A549 (cell line): ENCODE data around the gene WBP2.

Experiments used
- CHD2 ChIP-seq: fragments of 150-350 bp; IDR thresholded peaks from 2 replicates; pipeline ENCODE4 v1.6.1; 2014; ENCODE audit warnings: low read length; ENCODE audit not compliant: partially characterized antibody
- EHF ChIP-seq: fragments of 250-450 bp; sonication (Bioruptor Pico); IDR thresholded peaks from 2 replicates; pipeline ENCODE4 v1.5.0; 2020; ENCODE audit warnings: mild to moderate bottlenecking
- EP300 ChIP-seq, 2 experiments: fragments of >200 bp; sonication (Bioruptor Twin); formaldehyde crosslinking; IDR thresholded peaks; 2 replicates in 1 of 2; 3 replicates in 1 of 2; pipeline ENCODE4 v1.6.1; 2016 to 2017
- ESRRA ChIP-seq: fragments of 150-350 bp; IDR thresholded peaks from 2 replicates; pipeline ENCODE4 v1.6.1; 2014; ENCODE audit warnings: mild to moderate bottlenecking, low read length, borderline replicate concordance
- FOSB ChIP-seq: fragments of 250-450 bp; sonication (Bioruptor Pico); IDR thresholded peaks from 2 replicates; pipeline ENCODE4 v1.5.0; 2020; ENCODE audit warnings: mild to moderate bottlenecking, moderate library complexity
- HOXA7 ChIP-seq: fragments of 250-450 bp; sonication (Bioruptor Pico); IDR thresholded peaks from 2 replicates; pipeline ENCODE4 v1.5.0; 2020; ENCODE audit warnings: mild to moderate bottlenecking, moderate library complexity
- MAZ ChIP-seq: fragments of 150-350 bp; IDR thresholded peaks from 2 replicates; pipeline ENCODE4 v1.6.1; 2014; ENCODE audit warnings: antibody characterized with exemption, low read depth, low read length, borderline replicate concordance
- POLR2A ChIP-seq: IDR thresholded peaks from 2 replicates; pipeline ENCODE4 v1.6.1; 2012; ENCODE audit warnings: mild to moderate bottlenecking, low read length
- POLR2AphosphoS2 ChIP-seq: conservative IDR thresholded peaks from 2 replicates; pipeline ENCODE4 v1.6.1; 2012; ENCODE audit warnings: low read length, improper control_type of control experiment, inconsistent platforms
- RAD21 ChIP-seq, 2 experiments: fragments of >200 bp in 1 of 2; sonication (Bioruptor Twin) in 1 of 2; formaldehyde crosslinking in 1 of 2; IDR thresholded peaks in 1 of 2; conservative IDR thresholded peaks in 1 of 2; 2 replicates in 1 of 2; 3 replicates in 1 of 2; pipeline ENCODE4 v1.6.1; 2012 to 2018; ENCODE audit warnings: inconsistent platforms in 1 of 2
- ZFP36 ChIP-seq: fragments of 450-650 bp; IDR thresholded peaks from 2 replicates; pipeline ENCODE4 v1.6.1; 2014; ENCODE audit warnings: borderline replicate concordance; ENCODE audit not compliant: partially characterized antibody
- TF ChIP-seq, protein P1 (sequence below): fragments of >200 bp; sonication (Bioruptor Twin); formaldehyde crosslinking; IDR thresholded peaks from 3 replicates; pipeline ENCODE4 v1.5.1; 2016

DNA sequence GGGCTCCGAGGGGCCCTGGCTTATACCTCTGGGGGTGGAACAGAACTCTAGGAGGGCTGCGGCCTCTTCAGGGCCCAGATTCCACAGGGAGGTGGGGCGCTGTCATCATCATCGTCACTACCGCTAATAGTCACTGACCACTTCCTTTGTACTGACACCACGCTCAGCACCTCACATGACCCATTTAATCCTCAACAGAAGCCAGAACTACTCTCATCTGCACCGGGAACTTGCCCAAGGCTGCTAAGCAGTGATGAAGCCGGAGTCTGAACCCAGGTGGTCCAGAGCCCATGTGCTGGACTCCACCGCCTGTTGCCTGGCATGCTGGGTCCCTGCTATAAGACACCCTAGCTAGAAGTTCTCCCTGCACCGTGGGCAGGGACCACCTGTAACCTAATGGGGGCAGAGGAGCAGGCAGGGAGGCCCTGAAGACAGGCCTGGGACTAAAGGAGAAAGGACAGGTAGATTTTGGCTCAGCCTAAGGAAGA is 22.9 kb downstream of the WBP2 start:
- TF ChIP-seq EP300 (IDR thresholded peaks at IDR 0.05): no peak
- no peak for TF ChIP-seq RAD21 (conservative IDR thresholded peaks at IDR 0.05 in 1 of 2, IDR thresholded peaks at IDR 0.05 in 1 of 2)
- TF ChIP-seq, protein P1, sequence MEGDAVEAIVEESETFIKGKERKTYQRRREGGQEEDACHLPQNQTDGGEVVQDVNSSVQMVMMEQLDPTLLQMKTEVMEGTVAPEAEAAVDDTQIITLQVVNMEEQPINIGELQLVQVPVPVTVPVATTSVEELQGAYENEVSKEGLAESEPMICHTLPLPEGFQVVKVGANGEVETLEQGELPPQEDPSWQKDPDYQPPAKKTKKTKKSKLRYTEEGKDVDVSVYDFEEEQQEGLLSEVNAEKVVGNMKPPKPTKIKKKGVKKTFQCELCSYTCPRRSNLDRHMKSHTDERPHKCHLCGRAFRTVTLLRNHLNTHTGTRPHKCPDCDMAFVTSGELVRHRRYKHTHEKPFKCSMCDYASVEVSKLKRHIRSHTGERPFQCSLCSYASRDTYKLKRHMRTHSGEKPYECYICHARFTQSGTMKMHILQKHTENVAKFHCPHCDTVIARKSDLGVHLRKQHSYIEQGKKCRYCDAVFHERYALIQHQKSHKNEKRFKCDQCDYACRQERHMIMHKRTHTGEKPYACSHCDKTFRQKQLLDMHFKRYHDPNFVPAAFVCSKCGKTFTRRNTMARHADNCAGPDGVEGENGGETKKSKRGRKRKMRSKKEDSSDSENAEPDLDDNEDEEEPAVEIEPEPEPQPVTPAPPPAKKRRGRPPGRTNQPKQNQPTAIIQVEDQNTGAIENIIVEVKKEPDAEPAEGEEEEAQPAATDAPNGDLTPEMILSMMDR: no peak
- no peak for TF ChIP-seq POLR2AphosphoS2
- no peak for TF ChIP-seq ZFP36
- no peak for TF ChIP-seq CHD2
- no peak for TF ChIP-seq FOSB (CRISPR knock-in tag)
- TF ChIP-seq ESRRA: no peak
- no peak for TF ChIP-seq EHF (CRISPR knock-in tag)
- no peak for TF ChIP-seq MAZ
- no peak for TF ChIP-seq HOXA7 (CRISPR knock-in tag)
- no peak for TF ChIP-seq POLR2A
